HG02642 (cell line): ENCODE measurements around the gene SRSF4.

Source experiments
- ATAC-seq: cut with Tn5 transposase; IDR thresholded peaks from one replicate; pipeline ENCODE4 v1.9.1; 2021; ENCODE audit warnings: mild to moderate bottlenecking; ENCODE audit not compliant: unreplicated experiment, poor library complexity

Gene SRSF4

DNA sequence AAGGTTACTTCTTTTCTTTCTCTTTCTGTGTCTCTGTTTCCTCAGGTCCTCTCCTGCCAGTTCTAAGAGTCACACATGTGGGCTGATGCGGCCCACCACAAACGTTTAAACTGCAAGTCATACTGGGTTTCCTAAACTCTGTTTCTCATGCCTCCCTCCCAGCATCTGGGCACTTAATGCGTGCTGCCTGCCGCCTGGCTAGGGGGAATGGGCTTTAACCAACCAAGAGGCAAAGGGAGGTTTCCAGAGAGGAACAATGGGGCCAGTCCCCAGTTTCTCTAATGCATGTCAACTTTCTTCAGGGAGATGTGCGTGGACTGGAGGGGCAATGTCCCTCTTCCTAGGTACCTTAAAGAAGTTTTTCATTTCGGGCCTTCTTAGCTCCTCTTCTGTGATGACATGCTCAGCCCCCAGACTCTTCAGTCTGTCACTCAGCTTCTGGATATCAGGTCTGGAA lies 19.9 kb upstream of the SRSF4 start:
- ATAC-seq = no peak

DNA sequence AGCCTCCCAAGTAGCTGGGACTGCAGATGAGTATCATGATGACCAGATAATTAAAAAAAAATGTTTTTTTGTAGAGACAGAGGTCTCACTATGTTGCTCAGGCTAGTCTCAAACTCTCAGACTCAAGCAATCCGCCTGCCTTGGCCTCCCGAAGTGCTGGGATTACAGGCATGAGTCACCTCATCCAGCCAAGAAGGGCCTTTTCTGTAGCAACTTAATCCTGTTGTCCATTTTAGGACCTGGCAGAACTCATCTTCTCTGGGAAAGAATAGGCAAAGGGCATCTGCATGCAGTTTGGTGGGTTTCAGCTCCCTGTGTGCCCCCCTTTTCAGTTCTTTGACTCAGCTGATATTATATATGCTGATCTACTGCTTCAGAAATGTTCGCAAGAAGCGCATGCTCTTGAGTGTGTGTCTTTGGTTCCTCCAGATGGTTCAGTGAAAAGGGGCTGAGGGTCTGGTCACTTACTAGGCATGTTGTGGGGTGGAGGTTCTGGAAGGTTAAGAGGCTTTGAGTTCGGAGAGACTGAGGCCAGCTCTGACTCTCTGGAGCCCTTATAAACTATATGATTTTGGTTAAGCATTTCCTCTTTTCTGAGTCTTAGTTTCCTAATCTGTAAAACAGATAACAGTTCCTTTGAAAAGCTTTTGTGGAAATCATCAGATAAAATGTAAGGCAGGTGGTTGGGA lies 19.4 kb upstream of the SRSF4 start:
- ATAC-seq = no peak

DNA sequence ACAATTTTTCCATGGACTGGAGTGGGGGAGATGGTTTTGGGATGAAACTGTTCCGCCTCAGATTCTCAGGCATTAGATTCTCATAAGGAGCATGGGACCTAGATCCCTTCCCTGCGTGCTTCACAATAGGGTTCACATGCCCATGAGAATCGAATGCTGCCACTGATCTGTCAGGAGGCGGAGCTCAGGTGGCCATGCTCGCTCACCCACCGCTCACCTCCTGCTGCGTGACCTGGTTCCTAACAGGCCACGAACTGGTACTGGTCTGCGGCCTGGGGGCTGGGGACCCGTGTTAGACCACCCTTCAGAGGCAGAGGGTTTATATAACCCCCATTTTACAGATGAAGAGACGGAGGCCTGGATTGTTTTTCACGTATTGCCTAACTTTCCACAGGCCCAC lies 16.3 kb upstream of the SRSF4 start:
- ATAC-seq = no peak

DNA sequence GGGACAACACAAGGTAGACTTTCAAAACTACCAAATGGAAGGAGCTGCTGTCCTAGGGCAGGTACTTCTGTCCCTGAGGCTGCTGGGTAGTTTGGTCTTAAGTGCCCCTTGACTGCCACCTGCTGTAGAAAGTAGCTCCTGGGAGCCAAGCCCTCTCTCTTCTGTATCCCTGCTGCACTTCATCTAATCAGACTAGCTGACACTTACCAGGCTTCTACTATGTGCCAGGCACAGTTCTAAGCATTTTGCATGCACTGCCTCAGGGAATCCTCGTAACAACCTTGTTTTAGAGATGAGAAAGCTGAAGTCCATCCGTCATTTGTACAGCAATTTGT lies 15.9 kb upstream of the SRSF4 start:
- no peak for ATAC-seq

DNA sequence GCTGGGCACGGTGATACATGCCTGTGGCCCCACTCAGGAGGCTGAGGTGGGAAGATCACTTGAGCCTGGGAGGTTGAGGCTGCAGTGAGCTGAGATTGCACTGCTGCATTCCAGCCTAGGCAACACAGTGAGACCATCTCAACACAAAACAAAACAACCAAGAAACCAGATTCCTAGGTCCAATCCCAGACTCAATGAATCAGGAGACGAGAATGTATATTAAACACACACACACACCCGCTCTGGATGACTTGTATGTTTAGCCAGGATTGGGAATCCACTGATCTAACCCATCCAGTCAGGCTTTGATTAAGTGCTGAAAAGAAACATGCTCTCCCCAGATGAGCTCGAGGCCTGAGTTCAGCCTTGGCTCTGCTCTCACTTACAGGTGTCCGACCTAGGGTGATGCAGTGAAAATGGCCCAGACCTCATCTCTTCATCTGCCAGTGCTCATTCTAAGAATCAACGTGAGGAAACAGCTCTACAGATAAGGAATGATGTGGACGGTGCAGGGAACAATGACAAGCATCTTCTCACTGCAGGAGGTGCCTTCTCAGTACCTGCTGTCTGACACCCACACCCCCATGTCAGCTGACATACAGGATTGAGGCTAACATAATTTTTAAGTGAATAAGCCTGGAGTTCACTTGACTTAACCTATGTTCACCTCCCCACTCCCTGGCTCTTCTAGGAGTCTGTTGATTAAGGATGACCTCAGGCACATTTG lies 15.3 kb upstream of the SRSF4 start:
- ATAC-seq = no peak

DNA sequence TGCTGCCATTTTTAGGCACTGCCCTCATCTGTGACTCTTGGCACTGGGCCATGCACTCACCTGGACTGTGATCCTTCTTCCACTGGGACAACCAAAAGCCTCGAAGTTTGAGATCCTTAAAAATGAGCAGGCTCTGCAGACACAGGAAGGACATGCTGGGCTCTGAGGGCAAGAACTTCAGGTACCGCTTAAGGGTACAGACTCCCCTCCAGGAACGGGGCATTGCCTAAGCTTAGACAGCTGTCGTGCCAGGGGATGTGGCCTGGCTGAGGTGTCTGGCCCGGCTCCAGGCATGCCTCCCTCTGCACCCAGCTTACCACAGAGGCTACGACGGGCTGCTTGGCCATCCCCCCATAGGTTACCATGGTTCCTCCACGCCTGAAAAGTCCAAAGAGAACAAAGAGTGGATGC lies 14.2 kb upstream of the SRSF4 start:
- ATAC-seq = no peak

DNA sequence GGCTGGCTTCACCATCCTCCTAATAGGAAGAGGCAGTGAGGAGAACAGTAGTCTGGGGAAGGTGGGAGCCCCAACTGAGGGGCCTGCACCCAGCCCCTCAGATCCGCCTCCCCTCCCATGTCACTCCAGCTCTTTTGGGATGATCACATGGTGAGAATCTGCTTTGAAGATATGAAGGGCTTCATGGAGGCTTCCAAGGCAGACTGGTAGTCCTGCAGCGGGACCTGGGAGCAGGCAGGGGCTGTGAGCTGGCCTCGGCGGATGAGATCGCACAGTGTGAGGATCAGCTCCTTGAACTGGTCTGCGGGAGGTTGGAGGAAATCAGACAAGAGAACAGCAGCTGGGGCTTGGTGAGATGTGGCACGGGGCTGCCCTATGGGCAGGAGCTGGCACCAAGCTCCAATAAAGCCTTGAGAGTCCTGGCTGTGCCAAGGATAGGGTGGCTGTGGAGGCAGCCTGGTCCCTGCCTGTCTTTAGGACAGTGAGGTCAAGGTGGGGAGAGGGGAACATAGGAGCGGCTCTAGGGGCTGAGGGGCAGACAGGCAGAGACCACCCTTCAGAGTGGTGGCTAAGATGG lies 12.3 kb upstream of the SRSF4 start:
- ATAC-seq = no peak

DNA sequence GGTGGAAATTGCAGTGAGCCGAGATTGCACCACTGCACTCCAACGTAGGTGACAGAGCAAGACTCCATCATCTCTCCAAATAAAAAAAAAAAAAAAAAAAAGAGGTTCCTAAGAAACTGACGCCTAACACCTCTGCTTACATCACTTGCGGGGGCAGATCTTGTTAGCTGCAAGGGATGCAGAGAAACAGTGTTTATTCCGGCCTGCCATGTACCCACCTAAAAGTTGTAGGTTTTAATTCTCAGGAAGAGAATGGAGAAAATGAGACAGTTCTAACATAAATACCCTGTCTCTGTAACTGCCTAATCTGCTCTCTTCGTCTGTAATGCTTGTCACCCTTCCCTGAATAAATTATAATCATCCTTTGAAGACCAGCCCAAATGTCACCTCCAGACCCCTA lies 9.0 kb upstream of the SRSF4 start:
- ATAC-seq = no peak

DNA sequence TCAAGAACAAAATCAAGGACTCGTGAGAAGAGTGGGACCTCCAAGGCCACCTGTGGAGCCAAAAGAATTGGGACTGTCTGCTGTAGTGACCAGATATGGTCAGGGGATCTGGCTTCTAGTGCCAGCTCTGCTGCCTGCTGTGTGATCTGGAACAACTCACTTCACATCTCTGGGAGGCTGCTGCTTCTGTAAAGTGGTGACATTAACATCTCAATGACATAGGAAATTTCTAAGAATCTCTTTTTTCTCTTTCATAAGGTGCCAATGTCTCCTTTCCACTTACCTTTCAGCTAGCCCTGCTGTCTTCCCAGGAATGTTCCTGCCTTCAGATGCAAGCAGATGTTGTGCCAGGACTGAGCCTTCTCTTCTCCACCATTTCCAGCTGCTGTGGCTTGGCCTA lies 5.0 kb upstream of the SRSF4 start:
- no peak for ATAC-seq

DNA sequence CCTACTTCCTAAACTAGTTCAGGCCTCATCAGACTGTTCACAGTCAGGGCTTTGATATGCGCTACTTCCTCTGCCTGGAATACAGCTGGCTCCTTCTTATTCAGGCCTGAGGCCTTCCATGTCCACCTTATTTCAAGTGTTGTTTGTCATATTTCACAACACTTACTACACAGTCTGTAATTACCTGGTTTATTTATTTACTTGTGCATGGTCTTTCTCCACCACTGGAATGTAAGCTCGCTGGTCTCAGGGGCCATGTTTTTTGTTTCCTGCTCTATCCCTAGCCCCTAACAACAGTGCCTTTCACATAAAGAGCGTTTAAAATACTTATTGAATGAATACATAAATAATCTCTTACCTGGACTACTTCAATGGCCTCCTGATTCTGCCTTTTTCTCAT lies 4.6 kb upstream of the SRSF4 start:
- no peak for ATAC-seq

DNA sequence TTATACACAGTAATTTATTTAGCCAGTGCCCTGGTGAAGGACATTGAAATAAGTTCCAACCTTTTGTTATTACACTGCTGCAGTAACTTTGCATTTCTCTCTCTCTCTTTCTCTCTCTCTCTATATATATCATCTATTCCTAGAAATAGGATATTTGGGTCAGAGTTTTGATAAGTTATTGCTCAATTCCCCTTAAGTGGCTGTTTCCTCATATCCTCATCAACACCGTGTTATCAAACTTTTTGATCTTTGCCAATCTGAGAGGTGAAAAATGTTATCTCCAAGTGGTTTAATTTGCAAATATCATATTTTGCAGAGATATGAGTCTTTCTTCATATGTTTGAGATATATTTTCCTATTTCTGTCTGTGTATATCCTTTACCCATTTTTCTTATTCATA lies 1.6 kb upstream of the SRSF4 start:
- ATAC-seq = no peak

DNA sequence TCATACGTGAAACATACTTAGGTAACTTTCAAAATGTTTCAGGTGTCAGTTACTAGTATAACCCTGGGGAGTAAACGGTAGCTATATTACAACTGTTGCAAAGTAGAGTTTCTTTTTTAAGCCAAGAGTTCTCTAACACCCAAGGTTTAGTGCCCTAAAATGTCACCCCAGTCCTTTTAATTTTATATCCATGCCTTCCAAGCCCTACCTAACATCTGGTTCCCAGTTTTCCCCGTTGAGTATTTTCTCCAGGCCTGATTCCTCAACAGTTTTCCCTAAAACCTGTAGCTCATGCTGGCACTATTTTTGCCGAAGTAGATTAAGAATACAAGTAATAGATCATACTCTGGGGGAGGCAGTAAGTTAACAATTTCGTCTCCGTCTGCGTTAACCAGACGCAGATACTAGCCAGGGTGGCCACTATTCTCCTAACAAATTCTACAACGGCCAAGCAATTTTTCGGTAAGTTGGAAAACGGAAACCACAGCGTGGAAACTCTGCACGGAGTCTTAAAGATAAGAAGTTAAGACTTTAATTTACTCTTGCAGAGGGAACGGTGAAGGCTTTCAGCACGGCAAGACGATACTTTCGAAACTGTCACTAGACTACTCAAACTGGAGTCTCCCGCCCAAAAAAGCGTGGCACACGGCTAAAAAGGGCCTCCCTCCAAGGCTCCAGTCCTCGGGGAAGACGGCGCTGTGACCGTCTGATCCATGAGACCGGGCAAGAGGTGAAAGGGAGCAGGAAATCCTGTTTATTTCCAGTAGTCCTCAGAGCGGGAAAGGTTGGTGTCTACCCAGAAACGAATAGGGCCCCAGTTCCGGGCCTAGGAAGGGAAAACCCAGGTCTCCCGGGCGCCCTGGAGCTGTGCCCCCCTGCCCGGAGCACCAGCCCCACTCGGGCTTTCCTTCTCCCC lies 945 bp downstream of the SRSF4 start:
- peak; percentile 7 for ATAC-seq

DNA sequence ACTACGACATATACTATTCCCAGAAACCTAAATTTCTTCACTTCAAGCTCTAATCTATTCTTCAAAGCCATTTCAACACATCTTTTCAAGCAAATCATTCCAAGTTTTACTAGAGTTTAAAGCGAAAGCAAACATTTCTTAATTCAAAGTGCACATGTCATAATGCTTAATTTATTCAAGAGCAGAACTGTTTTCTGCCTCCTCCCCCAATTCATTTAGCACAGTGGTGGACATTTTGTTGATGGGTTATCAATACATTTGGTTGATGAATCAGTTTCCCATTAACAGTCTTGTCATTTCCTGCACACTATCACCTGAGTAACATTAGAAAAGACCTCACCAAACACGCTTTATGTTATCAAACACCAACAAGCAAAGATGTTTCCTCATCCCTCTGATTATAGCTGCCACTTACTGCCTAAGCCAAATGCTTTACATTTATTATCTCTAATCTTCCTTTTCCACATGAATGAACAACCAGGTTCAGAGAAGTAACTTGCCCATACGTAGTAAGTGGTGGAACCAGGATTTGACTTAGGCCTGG lies 2.0 kb downstream of the SRSF4 start:
- ATAC-seq = no peak

DNA sequence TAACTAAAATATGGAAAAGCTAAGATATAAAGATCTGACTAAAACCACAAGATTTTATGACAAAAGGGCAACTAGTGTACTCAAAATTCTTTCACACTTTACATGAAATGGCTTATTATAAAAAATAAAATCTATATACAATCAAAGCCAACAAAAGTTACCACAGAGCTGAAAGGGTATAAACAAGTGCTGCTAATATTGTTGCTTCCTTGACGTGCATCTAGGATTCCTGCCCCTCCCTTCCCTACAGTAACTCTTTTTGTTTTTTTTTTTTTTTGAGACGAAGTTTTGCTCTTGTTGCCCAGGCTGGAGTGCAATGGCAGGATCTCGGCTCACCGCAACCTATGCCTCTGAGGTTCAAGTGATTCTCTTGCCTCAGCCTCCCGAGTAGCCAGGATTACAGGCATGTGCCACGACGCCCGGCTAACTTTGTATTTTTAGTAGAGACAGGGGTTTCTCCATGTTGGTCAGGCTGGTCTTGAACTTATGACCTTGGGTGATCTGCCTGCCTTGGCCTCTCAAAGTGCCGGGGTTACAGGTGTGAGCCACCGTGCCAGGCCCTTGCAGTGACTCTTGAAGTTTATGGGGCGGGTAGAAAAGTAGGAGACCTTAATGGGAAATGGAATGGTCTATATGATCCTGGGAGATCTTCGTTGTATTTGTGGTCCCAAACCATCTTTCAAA lies 4.5 kb downstream of the SRSF4 start:
- ATAC-seq = no peak

DNA sequence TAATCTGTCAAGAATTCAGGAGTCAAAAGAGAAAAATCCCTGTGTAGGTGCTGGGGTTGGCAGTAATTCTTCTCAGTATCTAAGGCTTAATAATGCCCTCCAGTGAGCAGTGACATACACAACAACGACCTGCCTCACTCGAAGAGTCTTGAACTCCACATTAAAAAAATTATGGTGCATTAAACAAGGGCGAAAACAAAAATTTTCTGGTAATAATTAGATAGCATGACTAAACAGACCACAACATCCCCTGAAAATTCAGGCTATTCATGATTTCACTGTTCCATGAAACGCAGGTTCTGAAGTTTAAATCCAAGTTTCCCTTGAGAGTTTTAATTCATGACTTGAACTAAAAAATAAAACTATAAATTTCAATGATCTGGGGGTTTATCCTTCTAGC lies 5.1 kb downstream of the SRSF4 start:
- no peak for ATAC-seq

DNA sequence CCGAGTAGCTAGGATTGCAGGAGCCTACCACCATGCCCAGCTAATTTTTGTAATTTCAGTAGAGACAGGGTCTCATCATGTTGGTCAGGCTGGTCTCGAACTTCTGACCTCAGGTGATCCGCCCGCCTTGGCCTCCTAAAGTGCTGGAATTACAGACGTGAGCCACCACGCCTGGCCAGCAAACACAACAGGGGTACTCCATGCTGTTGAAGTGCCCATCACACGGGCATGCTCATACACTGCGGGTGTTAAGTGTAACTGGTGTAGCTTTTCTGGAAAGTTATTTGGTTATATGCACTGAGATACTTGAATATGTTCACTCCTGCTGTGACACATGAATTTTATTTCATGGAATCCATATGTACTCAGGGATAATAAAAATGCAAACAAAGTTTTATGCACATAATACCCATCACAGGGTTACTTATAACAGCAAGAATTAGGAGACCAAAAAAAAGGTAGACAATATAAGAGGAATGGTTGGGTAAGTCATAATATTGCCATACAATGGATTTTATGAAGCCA lies 9.2 kb downstream of the SRSF4 start:
- ATAC-seq = no peak

DNA sequence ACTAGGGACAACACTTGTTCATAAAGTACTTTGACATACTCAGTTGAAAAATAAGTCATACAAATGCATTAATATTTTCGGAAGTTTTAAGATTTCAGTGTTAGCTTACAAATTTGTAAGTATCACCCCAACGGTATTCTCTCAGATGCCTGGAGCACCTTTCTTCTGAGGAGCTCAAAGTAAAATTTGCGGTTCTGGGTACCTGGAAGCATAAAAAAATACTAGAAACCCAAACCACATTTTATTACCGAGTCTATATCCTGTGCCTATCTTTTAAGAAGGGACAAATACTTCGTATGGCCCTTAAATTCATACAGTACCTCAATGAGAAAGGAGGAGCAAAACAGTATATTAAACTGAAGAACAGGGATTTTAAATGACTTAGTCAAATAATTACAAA lies 10.2 kb downstream of the SRSF4 start:
- ATAC-seq = no peak

DNA sequence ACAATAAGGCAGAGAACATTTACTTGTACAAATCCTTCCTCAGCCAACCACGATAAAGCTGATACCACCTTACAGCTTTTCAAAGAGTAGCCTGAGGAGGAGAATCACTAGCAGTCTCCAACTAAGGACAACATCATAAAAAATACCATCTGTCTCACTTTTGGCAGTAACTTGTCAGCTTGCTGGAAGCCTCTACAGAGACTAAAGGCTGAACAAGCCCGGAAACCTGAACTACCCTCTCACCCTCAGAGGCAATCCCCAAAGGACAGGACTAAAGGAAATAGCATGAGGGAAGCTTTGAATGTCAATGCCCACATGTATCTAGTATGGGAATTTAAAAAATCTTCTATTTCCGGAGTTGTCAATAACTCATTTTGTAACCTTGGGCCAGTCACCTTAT lies 10.6 kb downstream of the SRSF4 start:
- no peak for ATAC-seq

DNA sequence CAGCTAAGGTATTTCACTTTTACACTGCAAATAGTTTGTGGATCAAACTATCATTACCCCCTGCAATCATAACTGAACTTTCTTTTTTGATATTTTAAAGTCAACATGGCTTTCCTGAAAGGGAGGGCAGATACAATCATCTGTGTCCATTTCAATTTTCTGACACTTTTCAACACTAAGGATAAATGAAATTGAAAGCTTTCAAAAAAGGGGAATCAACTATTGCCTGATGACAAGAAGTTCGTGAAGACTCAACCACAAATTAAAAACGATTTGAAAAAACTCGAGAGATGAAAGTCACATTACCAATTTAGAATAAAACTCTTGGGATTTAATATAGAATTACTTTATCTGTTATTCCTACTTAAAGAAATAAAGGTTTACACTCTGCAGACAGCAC lies 11.7 kb downstream of the SRSF4 start:
- no peak for ATAC-seq

DNA sequence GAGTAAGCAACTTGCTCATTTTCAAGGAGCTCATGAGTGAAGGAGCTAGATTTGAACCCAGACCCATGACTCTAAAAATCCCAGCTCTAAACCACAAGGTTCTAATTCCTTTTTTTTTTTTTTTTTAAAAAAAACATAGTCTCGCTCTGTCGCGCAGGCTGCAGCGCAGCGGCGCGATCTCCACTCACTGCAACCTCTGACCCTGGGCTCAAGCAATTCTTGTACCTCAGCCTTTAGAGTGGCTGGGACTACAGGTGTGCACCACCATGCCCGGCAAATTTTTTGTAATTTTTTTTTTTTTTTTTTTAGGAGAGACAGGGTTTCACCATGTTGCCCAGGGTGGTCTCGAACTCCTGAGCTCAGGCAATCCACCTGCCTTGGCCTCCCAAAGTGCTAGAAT lies 13.8 kb downstream of the SRSF4 start:
- ATAC-seq = no peak
